OCI-LY1 (cell line): ENCODE data around the gene CEND1.

Experiments used
- CTCF ChIP-seq: fragments of 200-600 bp; sonication (generic), shearing (Covaris generic); IDR thresholded peaks from 2 replicates; pipeline ENCODE4 v1.5.1; 2017; ENCODE audit warnings: mild to moderate bottlenecking, antibody characterized with exemption, low read length, moderate library complexity, mixed read lengths
- EZH2 ChIP-seq: fragments of 200-600 bp; sonication (generic), shearing (Covaris generic); IDR thresholded peaks from 2 replicates; pipeline ENCODE4 v1.8.0; 2017; ENCODE audit warnings: borderline replicate concordance, mixed run types, mild to moderate bottlenecking, antibody characterized with exemption, low read length, moderate library complexity, mixed read lengths

- TF ChIP-seq CTCF = no peak
- no peak for TF ChIP-seq EZH2
Observed at GRCh38 chr11:823441-824291, 33.8 kb upstream of the CEND1 start.
